GM10248 (cell line): ENCODE results near the gene MAP1LC3A.
A peak's percentile ranks its signal among the peaks of the same experiment; 100 is the strongest.

Experiments
- CTCF ChIA-PET: fragments of 300-600 bp; sonication (Branson Sonifier 250); formaldehyde crosslinking; extraction: SDS; loops from one replicate; lab custom pipeline; 2021; ENCODE audit warnings: antibody characterized with exemption; lab: Yijun Ruan, JAX
- POLR2A ChIA-PET: fragments of 350-650 bp; sonication (Branson Sonifier 250); formaldehyde crosslinking; extraction: SDS; loops from one replicate; lab custom pipeline; 2020; ENCODE audit warnings: antibody characterized with exemption; lab: Yijun Ruan, JAX
- DNase-seq: peaks from one replicate; pipeline ENCODE4 v3.0.0; 2012; ENCODE audit errors: extremely low spot score
- CTCF ChIP-seq: IDR thresholded peaks from 2 replicates; pipeline ENCODE4 v1.5.1; 2012; ENCODE audit warnings: mild to moderate bottlenecking, low read depth; ENCODE audit errors: extremely low read depth, missing control alignments, control extremely low read depth

Gene MAP1LC3A

GRCh38 chr20:34534391-34535165, 23.9 kb upstream of the MAP1LC3A start:
- TF ChIP-seq CTCF, result no peak
- ChIA-PET CTCF (interaction anchor here (0.9 to 1.3 kb wide), 2 partner anchors 173 to 235 kb away, joined by 3 to 5 read pairs; no protein-coding TSS in a partner anchor), POLR2A (no interaction called here)
- no peak for DNase-seq

DNA sequence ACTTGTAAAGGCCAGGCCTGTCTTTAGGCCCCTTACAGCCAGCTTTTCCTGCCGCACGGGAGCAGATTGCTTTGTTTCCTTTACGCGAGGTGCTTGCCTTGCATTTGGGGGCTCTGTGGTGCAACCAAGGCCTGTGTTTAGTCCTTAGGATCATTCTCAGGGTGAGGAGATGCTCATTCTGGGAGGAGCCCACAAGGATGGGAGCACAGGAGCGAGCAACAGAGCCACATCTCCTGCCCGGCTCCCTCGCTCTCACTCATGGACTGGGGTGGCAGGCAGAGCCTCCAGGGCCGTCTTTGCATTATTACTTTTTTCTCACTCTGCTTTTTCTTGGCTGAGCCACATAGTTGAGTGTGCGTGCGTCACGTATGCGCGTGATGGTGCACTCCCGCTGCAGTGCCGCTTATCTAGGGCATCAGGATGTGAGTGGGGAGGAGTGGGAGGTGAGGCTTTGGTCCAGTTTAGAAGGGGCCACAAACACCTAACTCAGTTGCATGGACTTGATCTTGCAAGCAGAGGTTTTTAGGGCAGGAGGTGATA, 23.1 kb upstream of the MAP1LC3A start:
- CTCF ChIA-PET, result interaction anchor here (1.3 kb wide), 1 partner anchor 234 kb away, joined by 3 read pairs; no protein-coding TSS in a partner anchor
- TF ChIP-seq CTCF, result no peak
- POLR2A ChIA-PET, result no interaction called here
- DNase-seq, result no peak

GRCh38 chr20:34535857-34536256, 22.7 kb upstream of the MAP1LC3A start:
- POLR2A ChIA-PET, result no interaction called here
- no peak for DNase-seq
- no peak for TF ChIP-seq CTCF
- CTCF ChIA-PET, result interaction anchor here (1.8 to 6.4 kb wide), 3 partner anchors 19 to 223 kb away, joined by 4 to 56 read pairs (median 29); partner anchors contain the start of gene DYNLRB1

GRCh38 chr20:34536798-34537394, 21.6 kb upstream of the MAP1LC3A start:
- POLR2A ChIA-PET, result no interaction called here
- TF ChIP-seq CTCF, result peak; percentile 28
- no peak for DNase-seq
- CTCF ChIA-PET, result interaction anchor here (1.0 to 6.4 kb wide), 6 partner anchors 12 to 235 kb away, joined by 4 to 56 read pairs (median 17); partner anchors contain the start of gene DYNLRB1

DNA sequence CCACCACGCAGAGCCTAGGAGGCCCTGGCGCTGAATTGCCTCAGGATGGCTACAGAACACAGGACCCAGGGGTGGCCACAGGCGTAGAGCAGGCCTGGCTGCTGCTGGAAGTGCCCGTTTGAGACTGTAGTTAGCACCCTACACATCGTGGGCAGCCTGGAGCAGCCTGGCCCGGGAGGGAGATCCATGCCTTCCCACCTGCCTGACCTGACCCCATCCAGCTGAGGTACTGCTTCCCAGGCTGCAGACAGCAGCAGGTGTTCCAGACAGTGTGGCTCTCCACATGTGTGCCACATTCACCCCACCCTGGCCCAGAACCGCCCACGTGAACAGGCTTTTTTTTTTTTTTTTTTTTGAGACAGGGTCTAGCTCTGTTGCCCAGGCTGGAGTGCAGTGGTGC, 20.9 kb upstream of the MAP1LC3A start:
- ChIA-PET CTCF (interaction anchor here (0.8 to 6.4 kb wide), 16 partner anchors 7 to 278 kb away, joined by 3 to 56 read pairs (median 4); partner anchors contain the start of gene DYNLRB1), POLR2A (no interaction called here)
- no peak for TF ChIP-seq CTCF
- DNase-seq, result no peak

- CTCF ChIA-PET, result interaction anchor here (0.6 to 6.4 kb wide), 26 partner anchors 8 to 279 kb away, joined by 3 to 56 read pairs (median 4); partner anchors contain the start of gene DYNLRB1
- DNase-seq, result peak; percentile 71
- POLR2A ChIA-PET, result no interaction called here
Observed at GRCh38 chr20:34538671-34539123, 19.8 kb upstream of the MAP1LC3A start.

More at GRCh38 chr20:34538671-34539123, 19.8 kb upstream of the MAP1LC3A start:
- peak; percentile 65 for TF ChIP-seq CTCF
